WERI-Rb-1 (cell line): ENCODE measurements around the gene BRSK1.

Experiments
- DNase-seq: peaks from one replicate; pipeline ENCODE4 v3.0.0-alpha.2; 2020
- H3K27ac ChIP-seq: fragments of 250-450 bp; sonication (Bioruptor Pico); 2 replicates; pipeline ENCODE4 v1.5.1; 2020; ENCODE audit warnings: mild to moderate bottlenecking, moderate library complexity
- H3K27me3 ChIP-seq: fragments of 250-450 bp; sonication (Bioruptor Pico); 2 replicates; pipeline ENCODE4 v1.5.1; 2021; ENCODE audit warnings: mild to moderate bottlenecking, low read depth, moderate library complexity; ENCODE audit not compliant: insufficient read depth, severe bottlenecking
- H3K36me3 ChIP-seq: fragments of 250-450 bp; sonication (Bioruptor Pico); 2 replicates; pipeline ENCODE4 v1.5.1; 2020; ENCODE audit warnings: mild to moderate bottlenecking, moderate library complexity
- H3K4me3 ChIP-seq: 2 replicates; pipeline ENCODE4 v1.5.1; 2011; ENCODE audit warnings: low read depth, mild to moderate bottlenecking, control low read depth, low read length
- H3K9me3 ChIP-seq: fragments of 250-450 bp; sonication (Bioruptor Pico); 2 replicates; pipeline ENCODE4 v1.5.1; 2021; ENCODE audit warnings: mild to moderate bottlenecking, moderate library complexity; ENCODE audit not compliant: severe bottlenecking
- TF ChIP-seq, protein P1 (sequence below): IDR thresholded peaks from 2 replicates; pipeline ENCODE4 v1.5.1; 2011; ENCODE audit warnings: low read depth, mild to moderate bottlenecking, control low read depth, inconsistent platforms, low read length

BRSK1 gene

DNA sequence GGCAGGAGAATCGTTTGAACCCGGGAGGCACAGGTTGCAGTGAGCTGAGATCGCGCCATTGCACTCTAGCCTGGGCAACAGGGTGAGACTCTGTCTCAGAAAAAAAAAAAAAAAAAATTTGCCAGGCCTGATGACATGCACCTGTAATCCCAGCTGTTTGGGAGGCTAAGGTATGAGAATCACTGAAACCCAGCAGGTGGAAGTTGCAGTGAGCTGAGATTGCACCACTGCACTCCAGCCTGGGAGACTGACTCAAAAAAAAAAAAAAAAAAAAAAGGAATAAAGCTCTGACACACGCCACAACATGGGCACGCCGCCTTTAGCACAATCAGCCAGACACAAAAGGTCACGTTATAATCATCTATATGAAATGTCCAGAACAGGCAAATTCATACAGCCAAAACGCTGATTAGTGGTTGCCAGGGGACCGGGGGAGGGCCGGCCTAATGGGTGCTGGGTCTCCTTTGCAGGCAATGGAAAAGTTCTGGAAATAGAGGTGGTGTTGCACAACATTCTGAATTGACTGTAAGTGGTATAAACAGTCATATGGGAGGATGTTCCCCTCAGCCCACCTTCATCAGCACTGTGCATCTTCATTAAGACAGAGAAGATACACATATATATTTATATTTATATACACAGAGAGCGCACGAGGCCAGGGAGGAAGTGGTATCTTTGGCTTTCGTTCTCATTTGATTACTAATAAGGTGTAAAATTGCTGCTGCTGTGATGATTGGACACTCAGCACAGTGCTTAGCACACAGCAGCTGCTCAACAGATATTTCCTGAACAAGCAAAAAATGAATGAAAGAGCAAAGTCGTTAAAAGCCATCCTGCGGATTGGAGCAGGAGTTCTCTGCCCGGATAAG, 7.7 kb upstream of the BRSK1 start:
- no peak overlapping the region for H3K27ac ChIP-seq

DNA sequence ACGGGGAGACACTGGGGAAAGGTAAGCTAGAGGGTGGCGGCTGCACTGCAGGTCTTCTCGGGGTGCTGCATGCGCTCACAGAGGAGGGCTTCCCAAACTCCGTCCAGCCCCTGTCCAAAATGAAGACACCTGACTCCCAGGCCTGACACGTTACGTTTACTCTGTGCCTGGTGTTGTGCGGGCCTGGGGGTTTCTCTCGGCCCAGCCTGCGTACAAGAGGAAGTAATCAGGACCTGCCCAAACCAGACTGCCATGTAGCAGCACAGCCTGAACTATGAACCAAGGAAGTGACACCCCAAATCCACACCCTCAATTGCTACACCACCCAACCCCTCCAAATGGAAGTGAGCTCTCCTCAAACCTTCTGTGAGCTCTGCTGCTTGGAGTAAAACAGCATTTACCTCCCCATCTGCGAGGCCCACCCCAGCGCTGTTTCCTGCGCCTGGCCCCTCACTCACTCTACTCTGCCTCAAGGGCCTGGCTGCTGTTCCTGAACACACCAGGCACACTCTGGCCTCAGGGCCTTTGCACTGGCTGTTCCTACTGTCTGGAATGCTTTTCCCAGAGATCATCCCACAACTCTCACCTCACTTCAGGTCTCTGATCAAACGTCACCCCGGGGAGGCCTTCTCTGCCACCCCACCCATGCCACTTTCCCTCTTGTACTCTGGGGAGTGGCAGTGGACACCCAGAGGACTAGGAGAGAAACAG, 6.9 kb upstream of the BRSK1 start:
- Histone ChIP-seq H3K27ac (no peak overlapping the region), H3K36me3 (peaks cover 33% of the 10 kb centered on the region), H3K4me3 (no peak overlapping the region), H3K9me3 (no peaks in the 10 kb centered on the region), H3K27me3 (no peaks in the 10 kb centered on the region)
- DNase-seq, result no peak
- TF ChIP-seq, protein P1, sequence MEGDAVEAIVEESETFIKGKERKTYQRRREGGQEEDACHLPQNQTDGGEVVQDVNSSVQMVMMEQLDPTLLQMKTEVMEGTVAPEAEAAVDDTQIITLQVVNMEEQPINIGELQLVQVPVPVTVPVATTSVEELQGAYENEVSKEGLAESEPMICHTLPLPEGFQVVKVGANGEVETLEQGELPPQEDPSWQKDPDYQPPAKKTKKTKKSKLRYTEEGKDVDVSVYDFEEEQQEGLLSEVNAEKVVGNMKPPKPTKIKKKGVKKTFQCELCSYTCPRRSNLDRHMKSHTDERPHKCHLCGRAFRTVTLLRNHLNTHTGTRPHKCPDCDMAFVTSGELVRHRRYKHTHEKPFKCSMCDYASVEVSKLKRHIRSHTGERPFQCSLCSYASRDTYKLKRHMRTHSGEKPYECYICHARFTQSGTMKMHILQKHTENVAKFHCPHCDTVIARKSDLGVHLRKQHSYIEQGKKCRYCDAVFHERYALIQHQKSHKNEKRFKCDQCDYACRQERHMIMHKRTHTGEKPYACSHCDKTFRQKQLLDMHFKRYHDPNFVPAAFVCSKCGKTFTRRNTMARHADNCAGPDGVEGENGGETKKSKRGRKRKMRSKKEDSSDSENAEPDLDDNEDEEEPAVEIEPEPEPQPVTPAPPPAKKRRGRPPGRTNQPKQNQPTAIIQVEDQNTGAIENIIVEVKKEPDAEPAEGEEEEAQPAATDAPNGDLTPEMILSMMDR, result no peak

More for the DNA sequence above, 7.7 kb upstream of the BRSK1 start:
- peaks cover 33% of the 10 kb centered on the region for H3K36me3 ChIP-seq
- TF ChIP-seq, protein P1, result no peak
- DNase-seq, result no peak
- no peaks in the 10 kb centered on the region for H3K9me3 ChIP-seq
- no peaks in the 10 kb centered on the region for H3K27me3 ChIP-seq
- H3K4me3 ChIP-seq, result no peak overlapping the region

DNA sequence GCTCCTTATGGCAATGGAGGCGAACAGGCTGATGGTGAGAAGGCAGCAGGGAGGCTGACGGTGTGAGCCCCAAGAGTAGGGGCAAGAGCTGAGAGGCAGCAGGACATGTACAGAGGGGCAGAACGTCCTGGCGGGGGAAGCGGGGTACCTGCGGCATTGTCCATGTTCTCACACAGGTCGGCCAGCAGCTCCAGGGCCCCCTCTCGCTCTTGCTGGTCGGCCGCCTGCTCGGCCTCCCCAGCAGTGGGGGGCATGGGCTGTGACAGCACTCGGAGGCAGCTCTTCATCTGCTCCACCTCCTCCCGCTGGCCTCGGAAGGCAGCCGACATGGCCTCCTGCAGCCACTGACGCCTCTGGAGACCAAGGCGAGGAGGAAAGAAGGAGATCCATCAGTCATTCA, 6.3 kb upstream of the BRSK1 start:
- TF ChIP-seq, protein P1, result no peak
- H3K27me3 ChIP-seq, result no peaks in the 10 kb centered on the region
- no peak overlapping the region for H3K27ac ChIP-seq
- no peak for DNase-seq
- no peaks in the 10 kb centered on the region for H3K9me3 ChIP-seq
- H3K4me3 ChIP-seq, result no peak overlapping the region
- peaks cover 33% of the 10 kb centered on the region for H3K36me3 ChIP-seq

DNA sequence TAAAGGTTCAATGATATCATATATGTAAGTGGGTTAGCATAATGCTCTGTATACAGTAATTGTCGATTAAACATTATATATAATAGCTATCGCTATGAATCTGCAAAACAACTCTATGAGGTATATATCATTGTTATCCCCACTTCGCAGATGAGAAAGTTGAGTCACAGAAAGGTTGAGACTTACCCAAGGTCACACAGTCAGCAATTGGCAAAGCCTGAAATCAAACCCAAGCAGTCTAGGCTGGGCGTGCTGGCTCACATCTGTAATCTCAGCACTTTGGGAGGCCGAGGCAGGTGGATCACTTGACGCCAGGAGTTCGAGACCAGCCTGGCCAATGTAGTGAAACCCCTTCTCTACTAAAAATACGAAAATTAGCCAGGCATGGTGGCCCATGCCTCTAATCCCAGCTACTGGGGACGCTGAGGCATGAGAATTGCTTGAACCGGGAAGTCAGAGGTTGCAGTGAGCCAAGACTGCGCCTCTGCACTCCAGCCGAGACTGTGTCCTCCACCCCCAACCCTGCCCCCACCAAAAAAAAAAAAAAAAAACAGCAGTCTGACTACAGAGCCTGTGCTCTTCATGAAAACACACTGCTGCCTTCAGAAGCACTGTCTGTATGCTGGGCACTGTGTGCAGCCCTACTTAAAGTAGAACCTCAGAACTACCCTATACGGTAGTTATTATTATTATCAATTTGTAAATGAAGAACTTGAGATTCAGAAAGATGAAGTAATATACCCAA, 5.2 kb upstream of the BRSK1 start:
- no peak overlapping the region for H3K27ac ChIP-seq
- H3K9me3 ChIP-seq, result no peaks in the 10 kb centered on the region
- DNase-seq, result no peak
- peaks cover 29% of the 10 kb centered on the region for H3K36me3 ChIP-seq
- TF ChIP-seq, protein P1, result no peak
- H3K4me3 ChIP-seq, result no peak overlapping the region
- no peaks in the 10 kb centered on the region for H3K27me3 ChIP-seq

DNA sequence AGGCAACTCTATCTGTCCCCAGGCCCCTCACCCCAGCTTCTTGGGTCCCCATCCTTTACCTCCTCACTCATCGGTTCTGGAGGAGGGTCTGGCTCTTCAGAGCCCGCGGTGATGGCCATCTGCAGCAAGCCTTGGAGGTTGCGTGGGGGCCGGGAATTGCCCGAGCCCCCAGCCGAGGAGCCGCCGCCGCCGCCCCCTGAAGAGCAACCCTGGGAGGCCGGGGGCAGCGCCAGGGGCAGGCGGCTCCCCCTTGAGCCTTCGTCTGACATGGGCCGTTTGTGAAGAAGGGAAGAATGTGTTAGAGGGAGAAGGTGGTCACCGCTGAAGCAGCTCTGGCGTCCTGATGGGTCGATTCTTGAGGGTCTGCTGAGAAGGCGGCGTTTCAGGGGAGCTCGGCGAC, 4.5 kb upstream of the BRSK1 start:
- H3K9me3 ChIP-seq, result no peaks in the 10 kb centered on the region
- no peaks in the 10 kb centered on the region for H3K27me3 ChIP-seq
- H3K4me3 ChIP-seq, result peak overlapping the region; percentile 62
- TF ChIP-seq, protein P1, result no peak
- no peak for DNase-seq
- peak overlapping the region; percentile 70 for H3K27ac ChIP-seq
- H3K36me3 ChIP-seq, result peaks cover 29% of the 10 kb centered on the region
